GM12878 (cell line): ENCODE measurements around the gene FLT3LG. TPM values are rescaled to one million over a fixed set of nuclear protein-coding genes. Genes with fewer than 3 reads are reported as not detected.
A peak's percentile ranks its signal among the peaks of the same experiment; 100 is the strongest.

Source experiments
- BCLAF1 ChIP-seq: fragments of 450-650 bp; IDR thresholded peaks from 2 replicates; pipeline ENCODE4 v1.6.1; 2017; ENCODE audit warnings: antibody characterized with exemption, mild to moderate bottlenecking, moderate library complexity
- CTCF ChIP-seq, 3 experiments: IDR thresholded peaks in 2 of 3; conservative IDR thresholded peaks in 1 of 3; 2 replicates each; pipeline ENCODE4 v1.5.1; 2011; ENCODE audit warnings: low read depth in 3 of 3, low read length in 3 of 3, mild to moderate bottlenecking in 3 of 3, control low read depth in 2 of 3, moderate library complexity in 2 of 3, inconsistent platforms in 1 of 3, mixed read lengths in 1 of 3; ENCODE audit not compliant: control insufficient read depth in 2 of 3, insufficient read depth in 1 of 3; ENCODE audit errors: extremely low read depth in 1 of 3
- HCFC1 ChIP-seq: fragments of 150-350 bp; IDR thresholded peaks from 2 replicates; pipeline ENCODE4 v1.6.1; 2014; ENCODE audit warnings: low read length
- IKZF2 ChIP-seq, 2 experiments: fragments of 450-650 bp; IDR thresholded peaks; 2 replicates each; pipeline ENCODE4 v1.6.1; 2017; ENCODE audit warnings: mild to moderate bottlenecking in 2 of 2, moderate library complexity in 2 of 2
- MEF2A ChIP-seq: IDR thresholded peaks from 2 replicates; pipeline ENCODE4 v1.6.1; 2011; ENCODE audit warnings: low read depth, mild to moderate bottlenecking, low read length, moderate library complexity; ENCODE audit not compliant: insufficient read depth
- MYC ChIP-seq: IDR thresholded peaks from 2 replicates; pipeline ENCODE4 v1.6.1; 2011; ENCODE audit warnings: mild to moderate bottlenecking, low read length, moderate library complexity, inconsistent platforms; ENCODE audit not compliant: insufficient read depth, insufficient replicate concordance, insufficient read length, severe bottlenecking
- NBN ChIP-seq: fragments of 450-650 bp; IDR thresholded peaks from 2 replicates; pipeline ENCODE4 v1.6.1; 2016
- PAX5 ChIP-seq: IDR thresholded peaks from 2 replicates; pipeline ENCODE4 v1.6.1; 2011; ENCODE audit warnings: low read depth, low read length, borderline replicate concordance
- PAX8 ChIP-seq: fragments of 450-650 bp; IDR thresholded peaks from 2 replicates; pipeline ENCODE4 v1.6.1; 2017; ENCODE audit warnings: mild to moderate bottlenecking, moderate library complexity
- RAD21 ChIP-seq: IDR thresholded peaks from 2 replicates; pipeline ENCODE4 v1.6.1; 2011; ENCODE audit warnings: mild to moderate bottlenecking, low read depth, low read length, moderate library complexity; ENCODE audit not compliant: insufficient read depth
- RB1 ChIP-seq: fragments of 450-650 bp; formaldehyde crosslinking; IDR thresholded peaks from 2 replicates; pipeline ENCODE4 v1.6.1; 2017; ENCODE audit warnings: mild to moderate bottlenecking, borderline replicate concordance
- RUNX3 ChIP-seq: IDR thresholded peaks from 2 replicates; pipeline ENCODE4 v1.6.1; 2012; ENCODE audit warnings: low read length, inconsistent platforms
- SMC3 ChIP-seq: IDR thresholded peaks from 2 replicates; pipeline ENCODE4 v1.6.1; 2011; ENCODE audit warnings: low read length, improper control_type of control experiment, borderline replicate concordance
- SP1 ChIP-seq: IDR thresholded peaks from one replicate; pipeline ENCODE4 v1.6.1; 2011; ENCODE audit warnings: low read depth, low read length
- SPI1 ChIP-seq: IDR thresholded peaks from 2 replicates; pipeline ENCODE4 v1.6.1; 2011; ENCODE audit warnings: low read depth, mild to moderate bottlenecking, low read length, moderate library complexity, borderline replicate concordance; ENCODE audit not compliant: insufficient read depth
- SRF ChIP-seq, 2 experiments: IDR thresholded peaks; 2 replicates each; pipeline ENCODE4 v1.6.1; 2011; ENCODE audit warnings: low read depth in 2 of 2, low read length in 2 of 2, mild to moderate bottlenecking in 1 of 2, moderate library complexity in 1 of 2
- STAT1 ChIP-seq: fragments of 450-650 bp; conservative IDR thresholded peaks from 2 replicates; pipeline ENCODE4 v1.6.1; 2014; ENCODE audit warnings: antibody characterized with exemption, mild to moderate bottlenecking
- TCF12 ChIP-seq: IDR thresholded peaks from 2 replicates; pipeline ENCODE4 v1.6.1; 2011; ENCODE audit warnings: low read depth, mild to moderate bottlenecking, low read length
- TCF3 ChIP-seq: IDR thresholded peaks from 2 replicates; pipeline ENCODE4 v1.6.1; 2012; ENCODE audit warnings: low read depth, mild to moderate bottlenecking, low read length, borderline replicate concordance; ENCODE audit not compliant: insufficient read depth
- ZBED1 ChIP-seq: IDR thresholded peaks from 2 replicates; pipeline ENCODE4 v1.6.1; 2016; ENCODE audit warnings: borderline replicate concordance
- ZNF622 ChIP-seq: fragments of 450-650 bp; IDR thresholded peaks from 2 replicates; pipeline ENCODE4 v1.6.1; 2017; ENCODE audit warnings: mild to moderate bottlenecking, inconsistent platforms
- polyA plus RNA-seq, 11 experiments: library from polyadenylated mRNA; depleted of rRNA in 4 of 11; unstranded in 6 of 11; stranded (reverse) in 5 of 11; fragments of >200 nt; fragmentation: Nextera tagmentation in 4 of 11; fragmentation: Illumina TruSeq in 1 of 11; extraction: Ambion mirVana in 4 of 11; extraction: Trizol in 1 of 11; gene quantifications; 1 replicate in 1 of 11; 2 replicates in 10 of 11; pipeline versions ENCODE4 v1.2.1 to v1.2.3, GENCODE V29; 2011 to 2016; ENCODE audit warnings: inconsistent platforms in 2 of 11, missing spikeins in 2 of 11, low read depth in 1 of 11
- total RNA-seq, 4 experiments: library from RNA; depleted of rRNA in 3 of 4; stranded (reverse); fragments of >200 nt in 3 of 4; fragmentation: Illumina TruSeq in 1 of 4; extraction: Trizol in 1 of 4; gene quantifications; 2 replicates each; pipeline versions ENCODE4 v1.2.1 to v1.2.3, GENCODE V29; 2013 to 2021
- TF ChIP-seq, protein P1 (sequence below): fragments of 450-650 bp; IDR thresholded peaks from 2 replicates; pipeline ENCODE4 v1.6.1; 2017; ENCODE audit warnings: low read depth, mild to moderate bottlenecking, moderate library complexity
- TF ChIP-seq, protein P2 (sequence below): fragments of 450-650 bp; IDR thresholded peaks from 2 replicates; pipeline ENCODE4 v1.6.1; 2017; ENCODE audit warnings: borderline replicate concordance

FLT3LG gene
- total and polyA plus RNA-seq, 10 of the 15 experiments (the other 5 are each of a cell fraction or from before 2014, with no cell fraction given): 0.68 to 13.1 (median 4.3) TPM

- TF ChIP-seq, protein P1, sequence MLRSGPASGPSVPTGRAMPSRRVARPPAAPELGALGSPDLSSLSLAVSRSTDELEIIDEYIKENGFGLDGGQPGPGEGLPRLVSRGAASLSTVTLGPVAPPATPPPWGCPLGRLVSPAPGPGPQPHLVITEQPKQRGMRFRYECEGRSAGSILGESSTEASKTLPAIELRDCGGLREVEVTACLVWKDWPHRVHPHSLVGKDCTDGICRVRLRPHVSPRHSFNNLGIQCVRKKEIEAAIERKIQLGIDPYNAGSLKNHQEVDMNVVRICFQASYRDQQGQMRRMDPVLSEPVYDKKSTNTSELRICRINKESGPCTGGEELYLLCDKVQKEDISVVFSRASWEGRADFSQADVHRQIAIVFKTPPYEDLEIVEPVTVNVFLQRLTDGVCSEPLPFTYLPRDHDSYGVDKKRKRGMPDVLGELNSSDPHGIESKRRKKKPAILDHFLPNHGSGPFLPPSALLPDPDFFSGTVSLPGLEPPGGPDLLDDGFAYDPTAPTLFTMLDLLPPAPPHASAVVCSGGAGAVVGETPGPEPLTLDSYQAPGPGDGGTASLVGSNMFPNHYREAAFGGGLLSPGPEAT: peak; percentile 63; the same call in 1 of the 2 replicates
- TF ChIP-seq ZBED1: no peak
- TF ChIP-seq NBN: peak; percentile 85
- TF ChIP-seq TCF3: peak; percentile 99
- TF ChIP-seq SMC3: peak; percentile 88
- TF ChIP-seq PAX8: no peak
- TF ChIP-seq MYC: peak; percentile 16
- TF ChIP-seq RAD21: peak; percentile 78
- no peak for TF ChIP-seq ZNF622
- peak; percentile 61; the same call in 1 of the 2 replicates for TF ChIP-seq RB1
- no peak for TF ChIP-seq BCLAF1
- TF ChIP-seq SRF (IDR thresholded peaks at IDR 0.05; ENCODE audit: low read depth in 2 of 2, low read length in 2 of 2): peak in 1 of 2 experiments; percentile 25; a peak in 1 of 4 replicates
- no peak for TF ChIP-seq MEF2A
- TF ChIP-seq, protein P2, sequence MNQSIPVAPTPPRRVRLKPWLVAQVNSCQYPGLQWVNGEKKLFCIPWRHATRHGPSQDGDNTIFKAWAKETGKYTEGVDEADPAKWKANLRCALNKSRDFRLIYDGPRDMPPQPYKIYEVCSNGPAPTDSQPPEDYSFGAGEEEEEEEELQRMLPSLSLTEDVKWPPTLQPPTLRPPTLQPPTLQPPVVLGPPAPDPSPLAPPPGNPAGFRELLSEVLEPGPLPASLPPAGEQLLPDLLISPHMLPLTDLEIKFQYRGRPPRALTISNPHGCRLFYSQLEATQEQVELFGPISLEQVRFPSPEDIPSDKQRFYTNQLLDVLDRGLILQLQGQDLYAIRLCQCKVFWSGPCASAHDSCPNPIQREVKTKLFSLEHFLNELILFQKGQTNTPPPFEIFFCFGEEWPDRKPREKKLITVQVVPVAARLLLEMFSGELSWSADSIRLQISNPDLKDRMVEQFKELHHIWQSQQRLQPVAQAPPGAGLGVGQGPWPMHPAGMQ: peak; percentile 46; the same call in 1 of the 2 replicates
- TF ChIP-seq STAT1: 0 out of 2 replicates have a peak, but pooled peaks have one; percentile 64
- peak; percentile 63 for TF ChIP-seq SP1
- TF ChIP-seq IKZF2 (IDR thresholded peaks at IDR 0.05): peak; percentile 65 to 73; a peak in 2 of 4 replicates
- peak; percentile 95 for TF ChIP-seq TCF12
- peak; percentile 99 for TF ChIP-seq HCFC1
- TF ChIP-seq RUNX3: peak; percentile 83
- 0 out of 2 replicates have a peak, but pooled peaks have one; percentile 37 for TF ChIP-seq PAX5
- TF ChIP-seq CTCF (IDR thresholded peaks at IDR 0.05 in 2 of 3, conservative IDR thresholded peaks at IDR 0.05 in 1 of 3; ENCODE audit: control insufficient read depth in 2 of 3, extremely low read depth in 1 of 3, insufficient read depth in 1 of 3, low read depth in 3 of 3, low read length in 3 of 3): peak; percentile 70 to 92 (median 90)
- peak; percentile 34; the same call in 1 of the 2 replicates for TF ChIP-seq SPI1
Observed at GRCh38 chr19:49443366-49444099, 30.5 kb upstream of the FLT3LG start (continued).
